Measurements from ENCODE around the gene BZW2.

The BZW2 gene

GRCh38 chr7:16647435-16647960 is 1.5 kb downstream of the BZW2 start:
- no CpG with 5 or more reads among the region's 2 CpGs for WGBS (ENCODE audit: extremely low coverage, insufficient coverage, low lambda C conversion rate)
- peak overlapping the region; percentile 31 for H3K4me3 ChIP-seq (ENCODE audit: low read length)
- no peaks in the 10 kb centered on the region for H3K27me3 ChIP-seq (ENCODE audit: insufficient read depth, low read length, poor library complexity)
- H3K18ac ChIP-seq (ENCODE audit: low read length): no peak overlapping the region
- H3K4me2 ChIP-seq (ENCODE audit: low read length): peak overlapping the region; percentile 69
- no peaks in the 10 kb centered on the region for H3K36me3 ChIP-seq (ENCODE audit: control insufficient read depth, insufficient read depth, low read length)
- peaks cover 7% of the 10 kb centered on the region for H3K4me1 ChIP-seq (ENCODE audit: control insufficient read depth, low read depth, low read length)
- no peak overlapping the region for H4K5ac ChIP-seq (ENCODE audit: low read length)
- H2BK15ac ChIP-seq (replicated peaks; ENCODE audit: low read depth): no peak overlapping the region
- H2BK5ac ChIP-seq (ENCODE audit: low read length): no peak overlapping the region
- H3K79me1 ChIP-seq (ENCODE audit: low read length): peaks cover 15% of the 10 kb centered on the region
- H3K9ac ChIP-seq (ENCODE audit: low read length): peak overlapping the region; percentile 83
- H3K79me2 ChIP-seq (ENCODE audit: control insufficient read depth, insufficient read depth, low read length): peaks cover 57% of the 10 kb centered on the region
- no peak overlapping the region for H2AK5ac ChIP-seq (ENCODE audit: low read length)
- H3K56ac ChIP-seq (ENCODE audit: low read length): peak overlapping the region; percentile 58
- no peak overlapping the region for H2BK120ac ChIP-seq (ENCODE audit: low read depth, low read length)
- H3K23ac ChIP-seq (ENCODE audit: low read length): no peak overlapping the region
- no peak for DNase-seq
- H3K4ac ChIP-seq (ENCODE audit: low read depth, low read length): no peak overlapping the region
- no peak overlapping the region for H3K27ac ChIP-seq (ENCODE audit: low read depth, low read length)
- no peak overlapping the region for H4K8ac ChIP-seq (ENCODE audit: low read depth, low read length)

DNA sequence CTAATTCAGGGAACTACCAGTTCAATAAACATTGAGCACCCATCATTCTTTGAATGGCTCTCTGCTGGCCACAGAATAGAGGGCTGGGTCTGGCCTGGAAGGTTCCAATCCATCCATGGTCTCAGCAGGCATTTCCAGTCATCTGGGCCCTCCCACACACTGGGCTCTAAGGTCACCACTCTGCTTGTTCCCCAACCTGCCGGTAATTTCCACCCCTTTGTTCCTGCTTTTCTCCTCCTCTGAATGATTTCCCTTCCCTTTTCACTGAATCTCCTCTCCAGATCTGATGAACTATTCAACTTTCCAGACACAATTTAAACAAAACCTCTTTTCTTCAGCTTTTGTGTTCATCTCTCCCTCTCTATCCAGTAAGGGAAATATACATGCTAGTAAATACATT is 2.6 kb downstream of the BZW2 start:
- Histone ChIP-seq H3K18ac (ENCODE audit: low read length) (no peak overlapping the region), H3K4me2 (ENCODE audit: low read length) (no peak overlapping the region), H2BK5ac (ENCODE audit: low read length) (no peak overlapping the region), H3K27ac (ENCODE audit: low read depth, low read length) (no peak overlapping the region), H3K56ac (ENCODE audit: low read length) (no peak overlapping the region), H3K79me1 (ENCODE audit: low read length) (peaks cover 18% of the 10 kb centered on the region), H3K4me1 (ENCODE audit: control insufficient read depth, low read depth, low read length) (peaks cover 7% of the 10 kb centered on the region), H2AK5ac (ENCODE audit: low read length) (no peak overlapping the region), H3K9ac (ENCODE audit: low read length) (no peak overlapping the region), H3K36me3 (ENCODE audit: control insufficient read depth, insufficient read depth, low read length) (no peaks in the 10 kb centered on the region), H3K4me3 (ENCODE audit: low read length) (no peak overlapping the region), H3K23ac (ENCODE audit: low read length) (no peak overlapping the region), H3K27me3 (ENCODE audit: insufficient read depth, low read length, poor library complexity) (no peaks in the 10 kb centered on the region), H2BK15ac (replicated peaks; ENCODE audit: low read depth) (no peak overlapping the region), H3K4ac (ENCODE audit: low read depth, low read length) (no peak overlapping the region), H4K5ac (ENCODE audit: low read length) (no peak overlapping the region), H4K8ac (ENCODE audit: low read depth, low read length) (no peak overlapping the region), H2BK120ac (ENCODE audit: low read depth, low read length) (no peak overlapping the region), H3K79me2 (ENCODE audit: control insufficient read depth, insufficient read depth, low read length) (peaks cover 64% of the 10 kb centered on the region)
- DNase-seq: peak; percentile 40
- WGBS (ENCODE audit: extremely low coverage, insufficient coverage, low lambda C conversion rate): no CpG with 5 or more reads among the region's 1 CpG

- no peak overlapping the region for H4K8ac ChIP-seq (ENCODE audit: low read depth, low read length)
- no peak for DNase-seq
- H3K4ac ChIP-seq (ENCODE audit: low read depth, low read length): no peak overlapping the region
- H3K27me3 ChIP-seq (ENCODE audit: insufficient read depth, low read length, poor library complexity): no peaks in the 10 kb centered on the region
- H3K9ac ChIP-seq (ENCODE audit: low read length): no peak overlapping the region
- no peak overlapping the region for H3K56ac ChIP-seq (ENCODE audit: low read length)
- no peak overlapping the region for H3K23ac ChIP-seq (ENCODE audit: low read length)
- no CpG with 5 or more reads among the region's 1 CpG for WGBS (ENCODE audit: extremely low coverage, insufficient coverage, low lambda C conversion rate)
- H2BK5ac ChIP-seq (ENCODE audit: low read length): no peak overlapping the region
- H3K18ac ChIP-seq (ENCODE audit: low read length): no peak overlapping the region
- no peak overlapping the region for H2AK5ac ChIP-seq (ENCODE audit: low read length)
- H3K4me3 ChIP-seq (ENCODE audit: low read length): no peak overlapping the region
- peaks cover 4% of the 10 kb centered on the region for H3K4me1 ChIP-seq (ENCODE audit: control insufficient read depth, low read depth, low read length)
- no peaks in the 10 kb centered on the region for H3K36me3 ChIP-seq (ENCODE audit: control insufficient read depth, insufficient read depth, low read length)
- no peak overlapping the region for H2BK120ac ChIP-seq (ENCODE audit: low read depth, low read length)
- H3K27ac ChIP-seq (ENCODE audit: low read depth, low read length): no peak overlapping the region
- H3K79me2 ChIP-seq (ENCODE audit: control insufficient read depth, insufficient read depth, low read length): peaks cover 62% of the 10 kb centered on the region
- no peak overlapping the region for H4K5ac ChIP-seq (ENCODE audit: low read length)
- peaks cover 14% of the 10 kb centered on the region for H3K79me1 ChIP-seq (ENCODE audit: low read length)
- H2BK15ac ChIP-seq (replicated peaks; ENCODE audit: low read depth): no peak overlapping the region
- no peak overlapping the region for H3K4me2 ChIP-seq (ENCODE audit: low read length)
These were observed 3.2 kb downstream of the BZW2 start for GRCh38 chr7:16649196-16649595.

DNA sequence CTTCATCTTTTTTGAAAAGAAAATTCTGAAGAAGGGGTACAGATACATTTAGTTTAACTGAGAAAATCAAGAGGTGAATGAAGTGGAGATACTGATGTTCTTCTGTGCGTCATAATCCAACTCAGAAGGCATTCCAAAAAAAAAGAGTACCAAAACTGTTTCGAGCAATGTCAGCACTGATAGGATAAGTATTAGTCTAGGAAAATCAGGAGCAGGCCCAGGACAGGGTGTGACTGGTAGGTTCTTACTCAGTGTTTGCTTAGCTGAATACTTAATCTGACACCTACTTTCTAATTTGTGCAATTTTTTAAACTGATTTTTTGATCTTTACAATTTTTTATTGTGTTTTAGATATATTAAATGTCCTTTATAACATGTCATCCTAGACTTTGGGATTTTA is 4.3 kb downstream of the BZW2 start:
- Histone ChIP-seq H2AK5ac (ENCODE audit: low read length) (no peak overlapping the region), H3K4me2 (ENCODE audit: low read length) (no peak overlapping the region), H4K5ac (ENCODE audit: low read length) (no peak overlapping the region), H3K79me2 (ENCODE audit: control insufficient read depth, insufficient read depth, low read length) (peaks cover 63% of the 10 kb centered on the region), H3K23ac (ENCODE audit: low read length) (no peak overlapping the region), H3K56ac (ENCODE audit: low read length) (peak overlapping the region; percentile 17), H3K18ac (ENCODE audit: low read length) (no peak overlapping the region), H4K8ac (ENCODE audit: low read depth, low read length) (no peak overlapping the region), H3K36me3 (ENCODE audit: control insufficient read depth, insufficient read depth, low read length) (no peaks in the 10 kb centered on the region), H3K4ac (ENCODE audit: low read depth, low read length) (no peak overlapping the region), H3K4me1 (ENCODE audit: control insufficient read depth, low read depth, low read length) (peaks cover 3% of the 10 kb centered on the region), H3K27ac (ENCODE audit: low read depth, low read length) (no peak overlapping the region), H3K27me3 (ENCODE audit: insufficient read depth, low read length, poor library complexity) (no peaks in the 10 kb centered on the region), H3K9ac (ENCODE audit: low read length) (no peak overlapping the region), H2BK120ac (ENCODE audit: low read depth, low read length) (no peak overlapping the region), H2BK15ac (replicated peaks; ENCODE audit: low read depth) (no peak overlapping the region), H3K79me1 (ENCODE audit: low read length) (peaks cover 9% of the 10 kb centered on the region), H3K4me3 (ENCODE audit: low read length) (no peak overlapping the region), H2BK5ac (ENCODE audit: low read length) (no peak overlapping the region)
- WGBS (ENCODE audit: extremely low coverage, insufficient coverage, low lambda C conversion rate): no CpG with 5 or more reads among the region's 2 CpGs
- DNase-seq: no peak

- no peak overlapping the region for H2AK5ac ChIP-seq (ENCODE audit: low read length)
- H3K23ac ChIP-seq (ENCODE audit: low read length): no peak overlapping the region
- H4K5ac ChIP-seq (ENCODE audit: low read length): no peak overlapping the region
- no peaks in the 10 kb centered on the region for H3K36me3 ChIP-seq (ENCODE audit: control insufficient read depth, insufficient read depth, low read length)
- H2BK15ac ChIP-seq (replicated peaks; ENCODE audit: low read depth): no peak overlapping the region
- DNase-seq: no peak
- no peak overlapping the region for H3K18ac ChIP-seq (ENCODE audit: low read length)
- WGBS (ENCODE audit: extremely low coverage, insufficient coverage, low lambda C conversion rate): 100% methylated on average over 5 of the region's 9 CpGs
- peaks cover 3% of the 10 kb centered on the region for H3K4me1 ChIP-seq (ENCODE audit: control insufficient read depth, low read depth, low read length)
- no peak overlapping the region for H2BK120ac ChIP-seq (ENCODE audit: low read depth, low read length)
- H3K4me3 ChIP-seq (ENCODE audit: low read length): no peak overlapping the region
- H3K79me2 ChIP-seq (ENCODE audit: control insufficient read depth, insufficient read depth, low read length): peaks cover 67% of the 10 kb centered on the region
- H3K9ac ChIP-seq (ENCODE audit: low read length): no peak overlapping the region
- H3K56ac ChIP-seq (ENCODE audit: low read length): no peak overlapping the region
- H3K27ac ChIP-seq (ENCODE audit: low read depth, low read length): no peak overlapping the region
- no peak overlapping the region for H3K4me2 ChIP-seq (ENCODE audit: low read length)
- H2BK5ac ChIP-seq (ENCODE audit: low read length): no peak overlapping the region
- no peak overlapping the region for H4K8ac ChIP-seq (ENCODE audit: low read depth, low read length)
- H3K4ac ChIP-seq (ENCODE audit: low read depth, low read length): no peak overlapping the region
- H3K27me3 ChIP-seq (ENCODE audit: insufficient read depth, low read length, poor library complexity): no peaks in the 10 kb centered on the region
- peaks cover 8% of the 10 kb centered on the region for H3K79me1 ChIP-seq (ENCODE audit: low read length)
These were observed 5.6 kb downstream of the BZW2 start for GRCh38 chr7:16651396-16652239.
